ENCODE data around the gene MALAT1.
A peak's percentile ranks its signal among the peaks of the same experiment; 100 is the strongest.

Gene MALAT1

GRCh38 chr11:65491163-65491465 lies 7.7 kb upstream of the MALAT1 start:
- no peak overlapping the region for H3K4me2 ChIP-seq (ENCODE audit: low read length)
- TF ChIP-seq, protein P1, sequence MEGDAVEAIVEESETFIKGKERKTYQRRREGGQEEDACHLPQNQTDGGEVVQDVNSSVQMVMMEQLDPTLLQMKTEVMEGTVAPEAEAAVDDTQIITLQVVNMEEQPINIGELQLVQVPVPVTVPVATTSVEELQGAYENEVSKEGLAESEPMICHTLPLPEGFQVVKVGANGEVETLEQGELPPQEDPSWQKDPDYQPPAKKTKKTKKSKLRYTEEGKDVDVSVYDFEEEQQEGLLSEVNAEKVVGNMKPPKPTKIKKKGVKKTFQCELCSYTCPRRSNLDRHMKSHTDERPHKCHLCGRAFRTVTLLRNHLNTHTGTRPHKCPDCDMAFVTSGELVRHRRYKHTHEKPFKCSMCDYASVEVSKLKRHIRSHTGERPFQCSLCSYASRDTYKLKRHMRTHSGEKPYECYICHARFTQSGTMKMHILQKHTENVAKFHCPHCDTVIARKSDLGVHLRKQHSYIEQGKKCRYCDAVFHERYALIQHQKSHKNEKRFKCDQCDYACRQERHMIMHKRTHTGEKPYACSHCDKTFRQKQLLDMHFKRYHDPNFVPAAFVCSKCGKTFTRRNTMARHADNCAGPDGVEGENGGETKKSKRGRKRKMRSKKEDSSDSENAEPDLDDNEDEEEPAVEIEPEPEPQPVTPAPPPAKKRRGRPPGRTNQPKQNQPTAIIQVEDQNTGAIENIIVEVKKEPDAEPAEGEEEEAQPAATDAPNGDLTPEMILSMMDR (IDR thresholded peaks at IDR 0.05): no peak
- H3K4me1 ChIP-seq: peaks cover 80% of the 10 kb centered on the region
- H3K27ac ChIP-seq: peak overlapping the region; percentile 100
- peaks cover 4% of the 10 kb centered on the region for H3K79me2 ChIP-seq
- H3K9me3 ChIP-seq (ENCODE audit: control insufficient read depth, low read length): no peaks in the 10 kb centered on the region
- no peak overlapping the region for H3K4me3 ChIP-seq (ENCODE audit: low read depth, low read length)
- H2AFZ ChIP-seq: no peak overlapping the region
- H3K27me3 ChIP-seq (ENCODE audit: control insufficient read depth, insufficient read depth, low read length): no peaks in the 10 kb centered on the region
- H3K9ac ChIP-seq: no peak overlapping the region
- H3K36me3 ChIP-seq (ENCODE audit: control insufficient read depth, insufficient read depth, low read length): no peaks in the 10 kb centered on the region

DNA sequence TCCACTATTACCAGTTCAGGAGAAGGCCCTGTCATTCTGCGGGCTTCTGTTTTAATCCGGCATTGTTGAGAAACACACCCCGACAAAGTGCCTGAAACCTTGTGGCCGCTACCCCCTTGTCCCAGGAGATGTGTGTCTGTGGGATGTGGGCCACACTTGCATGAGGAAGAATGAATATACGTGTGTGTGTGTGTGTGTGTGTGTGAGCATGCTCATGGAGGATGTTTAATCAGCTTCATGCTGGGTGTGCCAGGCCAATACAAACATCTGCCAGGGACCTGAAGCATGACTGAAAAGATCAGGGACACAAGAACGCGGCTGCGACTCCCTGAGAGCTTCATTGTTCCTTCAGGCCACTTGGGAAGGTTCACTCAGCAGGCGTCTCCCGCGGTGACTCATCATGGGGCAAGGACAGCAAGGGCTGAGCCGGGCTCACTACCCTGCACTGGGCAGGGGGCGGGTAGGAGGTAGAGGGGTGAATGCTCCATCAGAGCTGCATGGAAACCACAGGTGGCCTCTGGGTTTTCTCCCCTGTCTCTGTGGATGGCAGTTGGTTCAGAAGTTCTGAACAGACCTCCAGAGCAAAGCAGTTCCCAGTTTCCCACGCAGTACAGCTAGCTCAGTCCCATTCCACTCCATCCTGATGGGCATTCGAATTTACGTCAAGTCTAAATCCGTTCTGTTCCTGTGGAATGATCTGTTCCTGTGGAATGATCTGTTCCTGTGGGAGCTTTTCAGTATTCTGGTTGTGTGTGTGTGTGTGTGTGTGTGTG lies 7.0 kb upstream of the MALAT1 start:
- H3K4me2 ChIP-seq (ENCODE audit: low read length): peak overlapping the region; percentile 57
- TF ChIP-seq, protein P1 (IDR thresholded peaks at IDR 0.05): no peak
- no peaks in the 10 kb centered on the region for H3K9me3 ChIP-seq (ENCODE audit: control insufficient read depth, low read length)
- H3K9ac ChIP-seq: no peak overlapping the region
- peak overlapping the region; percentile 24 for H3K4me3 ChIP-seq (ENCODE audit: low read depth, low read length)
- peak overlapping the region; percentile 7 for H2AFZ ChIP-seq
- no peaks in the 10 kb centered on the region for H3K36me3 ChIP-seq (ENCODE audit: control insufficient read depth, insufficient read depth, low read length)
- peaks cover 4% of the 10 kb centered on the region for H3K79me2 ChIP-seq
- H3K4me1 ChIP-seq: peaks cover 76% of the 10 kb centered on the region
- H3K27me3 ChIP-seq (ENCODE audit: control insufficient read depth, insufficient read depth, low read length): no peaks in the 10 kb centered on the region
- H3K27ac ChIP-seq: peak overlapping the region; percentile 100

- H2AFZ ChIP-seq: peak overlapping the region; percentile 60
- H3K9me3 ChIP-seq (ENCODE audit: control insufficient read depth, low read length): no peaks in the 10 kb centered on the region
- no peak overlapping the region for H3K9ac ChIP-seq
- TF ChIP-seq, protein P1 (IDR thresholded peaks at IDR 0.05): no peak
- H3K79me2 ChIP-seq: peaks cover 4% of the 10 kb centered on the region
- peak overlapping the region; percentile 57 for H3K4me2 ChIP-seq (ENCODE audit: low read length)
- H3K27ac ChIP-seq: peak overlapping the region; percentile 100
- H3K36me3 ChIP-seq (ENCODE audit: control insufficient read depth, insufficient read depth, low read length): no peaks in the 10 kb centered on the region
- H3K4me3 ChIP-seq (ENCODE audit: low read depth, low read length): peak overlapping the region; percentile 24
- peaks cover 75% of the 10 kb centered on the region for H3K4me1 ChIP-seq
- H3K27me3 ChIP-seq (ENCODE audit: control insufficient read depth, insufficient read depth, low read length): no peaks in the 10 kb centered on the region
These were observed 6.5 kb upstream of the MALAT1 start for GRCh38 chr11:65492387-65492636.

DNA sequence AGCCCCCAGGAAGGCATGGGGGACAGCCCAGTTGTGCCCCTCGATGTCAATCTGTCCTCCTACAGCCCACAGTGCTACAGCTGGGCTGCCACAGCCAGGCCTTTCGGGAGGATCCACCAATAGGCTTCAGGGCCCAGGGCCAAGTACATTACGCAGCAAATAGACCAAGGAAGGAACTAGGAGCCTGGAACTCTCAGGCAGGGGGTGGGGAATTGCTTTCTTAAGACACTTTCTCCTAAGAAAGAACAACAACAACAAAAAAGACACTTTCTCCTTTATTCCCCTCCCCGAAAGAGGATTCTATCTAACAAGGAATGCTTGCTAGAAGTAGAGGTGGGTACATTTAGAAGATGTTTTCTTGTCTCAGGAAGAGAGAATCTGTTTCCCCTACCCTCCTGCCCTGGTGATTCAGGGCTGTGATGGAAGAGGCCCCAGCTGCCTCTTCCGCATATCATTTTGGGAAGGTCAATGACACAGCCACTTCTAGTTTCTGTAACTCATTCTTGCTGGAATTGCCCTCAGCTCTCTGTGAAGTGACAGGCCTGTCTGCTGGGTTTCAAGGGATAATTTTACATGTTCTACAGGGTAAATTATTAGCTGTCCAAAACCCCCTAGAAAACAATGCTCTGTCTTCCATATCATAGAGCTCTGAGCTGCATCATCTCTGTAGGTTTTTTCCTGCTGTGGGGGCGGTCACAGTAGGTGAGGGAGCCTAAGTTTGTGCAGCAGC lies 6.0 kb upstream of the MALAT1 start:
- TF ChIP-seq, protein P1 (IDR thresholded peaks at IDR 0.05): no peak
- peak overlapping the region; percentile 57 for H3K4me2 ChIP-seq (ENCODE audit: low read length)
- H3K9me3 ChIP-seq (ENCODE audit: control insufficient read depth, low read length): no peaks in the 10 kb centered on the region
- H3K4me3 ChIP-seq (ENCODE audit: low read depth, low read length): peak overlapping the region; percentile 24
- peaks cover 4% of the 10 kb centered on the region for H3K79me2 ChIP-seq
- H3K27me3 ChIP-seq (ENCODE audit: control insufficient read depth, insufficient read depth, low read length): no peaks in the 10 kb centered on the region
- H3K27ac ChIP-seq: peak overlapping the region; percentile 100
- peak overlapping the region; percentile 60 for H2AFZ ChIP-seq
- H3K36me3 ChIP-seq (ENCODE audit: control insufficient read depth, insufficient read depth, low read length): no peaks in the 10 kb centered on the region
- H3K9ac ChIP-seq: peak overlapping the region; percentile 46
- peaks cover 74% of the 10 kb centered on the region for H3K4me1 ChIP-seq
